Inferior parietal cortex (tissue), 1 donor: ENCODE results near the gene FGF14.
"Not testable (repeated sequence)": the region's sequence is repeated elsewhere in the genome, so short reads cannot be mapped to it uniquely, and the experiment has no call there.

Experiments
- DNase-seq: peaks from one replicate; pipeline ENCODE4 v3.0.0-alpha.2; 2016; ENCODE audit errors: extremely low spot score

Gene FGF14

GRCh38 chr13:102136735-102137296 is 265.0 kb downstream of the FGF14 start:
- no peak for DNase-seq

- DNase-seq = no peak
These were observed 269.0 kb downstream of the FGF14 start for GRCh38 chr13:102132777-102133295.

GRCh38 chr13:102131246-102131645 is 270.6 kb downstream of the FGF14 start:
- DNase-seq = no peak

- no peak for DNase-seq
These were observed 273.5 kb downstream of the FGF14 start for GRCh38 chr13:102128216-102128810.

GRCh38 chr13:102127153-102127552 is 274.7 kb downstream of the FGF14 start:
- DNase-seq = no peak

GRCh38 chr13:102122147-102122546 is 279.7 kb downstream of the FGF14 start:
- DNase-seq = no peak

- DNase-seq = no peak
These were observed 284.5 kb downstream of the FGF14 start for GRCh38 chr13:102117175-102117831.

- DNase-seq = no peak
These were observed 298.4 kb downstream of the FGF14 start for GRCh38 chr13:102103469-102103868.

- DNase-seq = no peak
These were observed 301.6 kb downstream of the FGF14 start for GRCh38 chr13:102100234-102100633.

GRCh38 chr13:102097708-102098107 is 304.1 kb downstream of the FGF14 start:
- DNase-seq = no peak

GRCh38 chr13:102093288-102093687 is 308.6 kb downstream of the FGF14 start:
- not testable (repeated sequence) for DNase-seq

- no peak for DNase-seq
These were observed 310.6 kb downstream of the FGF14 start for GRCh38 chr13:102091231-102091630.

- no peak for DNase-seq
These were observed 311.3 kb downstream of the FGF14 start for GRCh38 chr13:102090532-102090931.

GRCh38 chr13:102089722-102090121 is 312.1 kb downstream of the FGF14 start:
- no peak for DNase-seq

GRCh38 chr13:102089177-102089576 is 312.7 kb downstream of the FGF14 start:
- DNase-seq = no peak

- no peak for DNase-seq
These were observed 328.6 kb downstream of the FGF14 start for GRCh38 chr13:102073251-102073650.

GRCh38 chr13:102071711-102072110 is 330.1 kb downstream of the FGF14 start:
- peak; percentile 20 for DNase-seq

GRCh38 chr13:102068323-102068722 is 333.5 kb downstream of the FGF14 start:
- not testable (repeated sequence) for DNase-seq

- DNase-seq = no peak
These were observed 346.6 kb downstream of the FGF14 start for GRCh38 chr13:102055090-102055779.

- no peak for DNase-seq
These were observed 352.0 kb downstream of the FGF14 start for GRCh38 chr13:102049853-102050252.

- no peak for DNase-seq
These were observed 356.1 kb downstream of the FGF14 start for GRCh38 chr13:102045731-102046130.

GRCh38 chr13:102042746-102043145 is 359.1 kb downstream of the FGF14 start:
- DNase-seq = no peak
